Esophagus squamous epithelium (tissue), 5 donors: ENCODE results near the gene PDP2. TPM values are rescaled to one million over a fixed set of nuclear protein-coding genes. Genes with fewer than 3 reads are reported as not detected.

Source experiments
- DNase-seq: peaks from one replicate; lab custom pipeline; 2025; lab: John Stamatoyannopoulos, UW
- H3K27ac ChIP-seq, 4 donors: fragments of 200-600 bp; sonication (generic); one replicate each; pipeline ENCODE4 v1.5.1; 2016 to 2019; ENCODE audit warnings: mild to moderate bottlenecking in 1 of 4
- H3K27me3 ChIP-seq, 4 donors: fragments of 200-600 bp; sonication (generic); 1 replicate in 3 of 4; 2 replicates in 1 of 4; pipeline versions ENCODE4 v1.5.1 to v1.6.0; 2017 to 2021; ENCODE audit warnings: antibody characterized with exemption in 1 of 4
- H3K36me3 ChIP-seq, 3 donors: fragments of 200-600 bp; sonication (generic); one replicate each; pipeline ENCODE4 v1.5.1; 2016 to 2019
- H3K4me1 ChIP-seq, 3 donors: fragments of 200-600 bp; sonication (generic); one replicate each; pipeline ENCODE4 v1.5.1; 2017 to 2019
- H3K4me3 ChIP-seq, 4 donors: fragments of 200-600 bp; sonication (generic); 1 replicate in 3 of 4; 2 replicates in 1 of 4; pipeline ENCODE4 v1.5.1; 2016 to 2019; ENCODE audit warnings: mild to moderate bottlenecking in 2 of 4, moderate library complexity in 1 of 4
- H3K9me3 ChIP-seq, 3 donors: fragments of 200-600 bp; sonication (generic); one replicate each; pipeline ENCODE4 v1.5.1; 2016 to 2019
- POLR2A ChIP-seq, 4 donors: fragments of 450-650 bp; IDR thresholded peaks; one replicate each; pipeline ENCODE4 v1.6.1; 2017; ENCODE audit warnings: antibody characterized with exemption in 4 of 4, mild to moderate bottlenecking in 4 of 4, moderate library complexity in 3 of 4
- WGBS, 2 donors: methylation state at CpG; one replicate each; pipeline ENCODE4 v1.1.5; 2018; 5-methylcytosine and 5-hydroxymethylcytosine counted together
- intact Hi-C: fragments of 100-400 bp; cut with DNase I; formaldehyde crosslinking; loops from one replicate; pipeline ENCODE4 v1.15.0; 2022
- total RNA-seq, 4 donors: library from RNA; depleted of rRNA; stranded (reverse); fragments of >200 nt; gene quantifications; one replicate each; pipeline ENCODE4 v1.1.0, GENCODE V29; 2016
- TF ChIP-seq, protein P1 (sequence below), 6 experiments: fragments of 450-650 bp in 4 of 6; fragments of 200-600 bp in 2 of 6; sonication (generic) in 2 of 6; IDR thresholded peaks; one replicate each; pipeline ENCODE4 v1.5.1; 2016 to 2019; ENCODE audit warnings: antibody characterized with exemption in 6 of 6, mild to moderate bottlenecking in 4 of 6, moderate library complexity in 4 of 6
- donor health status: DM: yes; HTN: yes; CAD: no.

The PDP2 gene
- total RNA-seq, 4 donors from 2014 or later: 4.1 to 12.9 (median 9.4) TPM

DNA sequence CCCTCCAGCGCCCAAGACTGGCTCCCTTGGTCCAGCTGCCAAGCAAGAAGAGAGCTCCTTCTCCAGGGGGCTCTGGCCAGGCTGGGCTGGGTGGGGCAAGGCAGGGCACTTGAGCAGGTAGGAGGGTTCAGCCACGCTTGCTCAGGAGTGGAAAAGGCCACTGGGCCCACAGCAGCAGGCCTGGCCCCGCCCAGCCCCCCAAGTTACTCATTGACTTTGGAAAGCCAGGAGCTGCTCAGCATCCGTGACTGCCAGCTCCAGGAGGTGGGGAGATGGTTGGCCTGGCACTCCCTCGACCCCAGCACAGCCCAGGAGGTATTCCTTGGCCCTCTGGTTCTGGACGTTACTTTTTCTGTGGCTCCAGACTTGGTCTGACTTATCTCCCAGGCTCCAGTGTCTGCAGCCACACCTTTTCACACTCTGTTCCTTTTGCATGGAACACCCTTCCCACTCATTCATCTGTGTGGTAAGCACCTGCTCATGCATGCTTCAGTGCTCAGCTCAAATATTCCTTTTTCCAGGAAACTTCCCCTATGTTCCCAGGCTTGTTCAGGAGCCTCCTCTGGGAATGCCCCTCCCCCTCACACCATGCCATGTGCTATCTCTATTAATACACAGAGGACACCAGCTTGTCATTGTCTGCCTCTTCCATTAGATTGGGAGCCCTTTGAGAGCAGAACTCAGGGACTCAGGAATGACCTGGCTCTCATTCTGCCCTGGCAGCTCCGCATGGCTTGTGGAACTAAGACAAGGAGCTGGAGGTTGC, 38.7 kb downstream of the PDP2 start, which contains the start of gene CDH16:
Gene CDH16, minus strand, starts transcription at position 83 of the 766 bp plus-strand sequence. CDS start 820 bp downstream, outside the sequence.
- 51 to 56% methylated on average over 3 to 5 of the region's 7 CpGs for WGBS, 2 donors
- no peak for DNase-seq

DNA sequence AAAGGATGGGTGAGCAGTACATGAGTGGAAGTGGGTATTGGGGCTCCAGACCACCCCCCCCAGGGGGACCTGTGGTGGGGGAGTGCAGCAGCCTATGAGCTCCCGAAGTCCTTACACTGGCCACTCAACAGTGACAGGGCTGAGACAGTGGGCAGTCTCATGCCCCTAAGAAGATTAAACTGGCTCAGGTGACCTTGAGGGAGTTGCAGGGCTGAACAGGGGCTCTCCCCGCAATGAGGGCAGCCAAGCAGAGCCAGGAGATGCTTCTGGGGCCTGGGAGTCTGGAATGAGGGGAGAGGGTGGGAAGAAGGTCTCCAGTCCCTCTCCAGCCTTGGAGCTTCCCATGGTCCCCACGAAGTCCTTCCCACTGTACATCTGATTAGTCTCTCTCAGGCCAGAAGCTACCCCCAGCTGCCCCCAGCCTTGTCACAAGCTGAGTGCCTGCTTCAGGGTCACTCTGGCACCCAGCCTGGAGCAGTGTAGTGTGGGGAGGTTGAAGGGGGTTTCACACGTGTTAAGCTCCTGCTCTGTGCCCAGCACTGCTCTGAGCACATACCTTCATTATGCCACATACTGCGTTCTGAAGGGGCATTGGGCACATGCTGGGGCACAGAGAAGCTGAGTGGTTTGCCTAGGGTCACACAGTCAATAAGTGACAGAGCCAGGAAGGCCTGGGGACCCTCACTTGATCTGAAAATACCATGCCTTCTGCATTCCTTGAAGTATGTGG, 39.4 kb downstream of the PDP2 start:
- peak overlapping the region in 3 of 4 donors; percentile 4 to 87 (median 34) for H3K27ac ChIP-seq
- WGBS, 2 donors: 80% methylated on average over 1 of the region's 5 CpGs; no CpG with 5 or more reads in 1 of the 2 donors
- peaks cover 34 to 61% (median 34%) of the 10 kb centered on the region in 3 donors for H3K4me1 ChIP-seq

More for the DNA sequence above, 38.7 kb downstream of the PDP2 start, which contains the start of gene CDH16:
- intact Hi-C loops: no loop called here
- Histone ChIP-seq H3K27me3 (peaks cover 0 to 15% (median 0%) of the 10 kb centered on the region in 4 donors), H3K4me1 (peaks cover 26 to 53% (median 27%) of the 10 kb centered on the region in 3 donors), H3K36me3 (peaks cover 0 to 30% (median 0%) of the 10 kb centered on the region in 3 donors), H3K27ac (peak within 1 kb of the TSS in 2 of 4 donors; percentile 4 to 87), H3K9me3 (no peaks in the 10 kb centered on the region), H3K4me3 (no peak within 1 kb of the TSS)
- TF ChIP-seq, protein P1, sequence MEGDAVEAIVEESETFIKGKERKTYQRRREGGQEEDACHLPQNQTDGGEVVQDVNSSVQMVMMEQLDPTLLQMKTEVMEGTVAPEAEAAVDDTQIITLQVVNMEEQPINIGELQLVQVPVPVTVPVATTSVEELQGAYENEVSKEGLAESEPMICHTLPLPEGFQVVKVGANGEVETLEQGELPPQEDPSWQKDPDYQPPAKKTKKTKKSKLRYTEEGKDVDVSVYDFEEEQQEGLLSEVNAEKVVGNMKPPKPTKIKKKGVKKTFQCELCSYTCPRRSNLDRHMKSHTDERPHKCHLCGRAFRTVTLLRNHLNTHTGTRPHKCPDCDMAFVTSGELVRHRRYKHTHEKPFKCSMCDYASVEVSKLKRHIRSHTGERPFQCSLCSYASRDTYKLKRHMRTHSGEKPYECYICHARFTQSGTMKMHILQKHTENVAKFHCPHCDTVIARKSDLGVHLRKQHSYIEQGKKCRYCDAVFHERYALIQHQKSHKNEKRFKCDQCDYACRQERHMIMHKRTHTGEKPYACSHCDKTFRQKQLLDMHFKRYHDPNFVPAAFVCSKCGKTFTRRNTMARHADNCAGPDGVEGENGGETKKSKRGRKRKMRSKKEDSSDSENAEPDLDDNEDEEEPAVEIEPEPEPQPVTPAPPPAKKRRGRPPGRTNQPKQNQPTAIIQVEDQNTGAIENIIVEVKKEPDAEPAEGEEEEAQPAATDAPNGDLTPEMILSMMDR (IDR thresholded peaks at IDR 0.05): no peak
- TF ChIP-seq POLR2A (IDR thresholded peaks at IDR 0.05): no peak

DNA sequence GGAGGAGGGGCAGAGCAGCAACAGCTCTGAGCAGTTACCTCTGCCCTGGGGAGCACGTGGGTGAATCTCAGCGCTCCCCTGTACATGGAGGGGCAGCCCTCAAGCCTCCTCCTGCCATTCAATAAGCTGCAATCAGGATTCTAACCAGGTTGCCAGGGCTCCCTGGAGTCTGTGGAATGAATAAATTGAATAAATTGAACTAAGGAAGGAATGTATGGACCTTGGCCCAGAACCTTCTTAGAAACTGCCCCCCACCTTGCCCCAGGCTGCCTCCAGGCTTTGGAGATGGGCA, 39.9 kb downstream of the PDP2 start:
- Histone ChIP-seq H3K4me1 (peaks cover 36 to 66% (median 39%) of the 10 kb centered on the region in 3 donors), H3K4me3 (no peak overlapping the region), H3K9me3 (no peaks in the 10 kb centered on the region), H3K27me3 (peaks cover 0 to 28% (median 0%) of the 10 kb centered on the region in 4 donors), H3K27ac (peak overlapping the region in 2 of 4 donors; percentile 34 to 87), H3K36me3 (peaks cover 0 to 30% (median 0%) of the 10 kb centered on the region in 3 donors)
- WGBS, 2 donors: 83% methylated on average over 2 of the region's 2 CpGs; no CpG with 5 or more reads in 1 of the 2 donors
- TF ChIP-seq, protein P1 (IDR thresholded peaks at IDR 0.05): no peak
- no peak for TF ChIP-seq POLR2A (IDR thresholded peaks at IDR 0.05)
- intact Hi-C loops: no loop called here
- no peak for DNase-seq

More for the DNA sequence above, 39.4 kb downstream of the PDP2 start:
- TF ChIP-seq, protein P1 (IDR thresholded peaks at IDR 0.05): no peak
- no peak for TF ChIP-seq POLR2A (IDR thresholded peaks at IDR 0.05)
- intact Hi-C loops: no loop called here
- H3K27me3 ChIP-seq: peaks cover 0 to 23% (median 0%) of the 10 kb centered on the region in 4 donors
- DNase-seq: no peak
- peaks cover 0 to 30% (median 0%) of the 10 kb centered on the region in 3 donors for H3K36me3 ChIP-seq
- H3K9me3 ChIP-seq: no peaks in the 10 kb centered on the region
- no peak overlapping the region for H3K4me3 ChIP-seq

DNA sequence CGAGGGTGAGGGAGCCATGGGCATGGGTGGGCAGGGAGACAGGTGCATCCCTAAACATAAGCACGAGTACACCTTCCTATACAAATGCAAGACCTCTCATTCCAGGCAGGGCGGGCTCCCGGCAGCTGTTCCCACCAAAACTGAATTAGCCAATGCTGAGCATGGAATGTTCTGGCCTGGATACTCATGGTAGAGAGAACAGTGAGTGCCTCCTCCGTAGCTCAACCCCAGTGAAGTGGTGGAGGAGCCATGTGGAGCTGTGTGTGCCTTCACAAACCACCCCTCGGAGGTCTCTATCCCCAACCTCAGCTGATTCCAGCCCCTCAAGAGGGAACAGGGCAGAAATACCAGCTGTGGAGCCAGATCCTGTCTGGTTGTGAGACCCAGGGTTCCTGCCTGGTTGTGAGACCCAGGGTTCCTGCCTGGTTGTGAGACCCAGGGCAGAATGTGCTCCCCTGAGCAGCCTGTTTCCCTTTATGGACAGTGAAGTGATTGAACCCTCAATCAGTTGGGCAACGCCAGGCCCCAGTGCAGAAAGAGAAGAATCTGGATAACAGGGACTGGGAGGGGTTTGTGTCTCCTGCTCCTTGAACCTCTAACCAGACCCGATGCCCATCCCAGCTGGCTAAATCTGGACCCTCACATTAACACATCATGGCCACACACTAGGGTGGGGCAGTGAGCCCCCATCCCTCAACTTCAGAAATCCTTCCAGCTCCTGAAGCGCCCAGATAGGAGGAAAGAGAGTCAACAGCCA, 40.8 kb downstream of the PDP2 start:
- DNase-seq: no peak

More for the DNA sequence above, 40.8 kb downstream of the PDP2 start:
- TF ChIP-seq, protein P1 (IDR thresholded peaks at IDR 0.05): no peak
- no peak for TF ChIP-seq POLR2A (IDR thresholded peaks at IDR 0.05)
- Histone ChIP-seq H3K4me1 (peaks cover 43 to 74% (median 44%) of the 10 kb centered on the region in 3 donors), H3K27me3 (peaks cover 0 to 35% (median 0%) of the 10 kb centered on the region in 4 donors), H3K9me3 (no peaks in the 10 kb centered on the region), H3K4me3 (peak overlapping the region in 2 of 4 donors; percentile 34 to 68), H3K27ac (peak overlapping the region; percentile 38 to 87 (median 69)), H3K36me3 (peaks cover 0 to 30% (median 0%) of the 10 kb centered on the region in 3 donors)
- WGBS, 2 donors: 74 to 80% methylated on average over 4 of the region's 9 CpGs
- intact Hi-C loops: no loop called here
